BJ (cell line): ENCODE measurements around the gene TTC7B. TPM values are rescaled to one million over a fixed set of nuclear protein-coding genes. Genes with fewer than 3 reads are reported as not detected.

Experiments
- CTCF ChIA-PET: fragments of 350-600 bp; formaldehyde crosslinking; extraction: SDS; loops from one replicate; lab custom pipeline; 2021; ENCODE audit warnings: antibody characterized with exemption, inconsistent platforms; lab: Yijun Ruan, JAX
- POLR2A ChIA-PET: fragments of 300-600 bp; sonication (Branson Sonifier 250); formaldehyde crosslinking; extraction: SDS; loops from one replicate; lab custom pipeline; 2021; ENCODE audit warnings: antibody characterized with exemption; lab: Charles Lee
- DNase-seq: peaks from one replicate; pipeline ENCODE4 v3.0.0-alpha.2; 2011; ENCODE audit warnings: low read depth
- H3K27me3 ChIP-seq: 2 replicates; pipeline ENCODE4 v1.6.0; 2011; ENCODE audit warnings: low read length; ENCODE audit not compliant: control insufficient read depth, insufficient read depth
- H3K36me3 ChIP-seq: 2 replicates; pipeline ENCODE4 v1.5.1; 2011; ENCODE audit warnings: low read length; ENCODE audit not compliant: control insufficient read depth, insufficient read depth
- H3K4me3 ChIP-seq: 2 replicates; pipeline ENCODE4 v1.5.1; 2011; ENCODE audit warnings: low read depth, mild to moderate bottlenecking, control low read depth, low read length
- CTCF ChIP-seq: IDR thresholded peaks from 2 replicates; pipeline ENCODE4 v1.5.1; 2011; ENCODE audit warnings: low read depth, mild to moderate bottlenecking, control low read depth, inconsistent platforms, low read length, moderate library complexity; ENCODE audit not compliant: insufficient read depth
- polyA plus RNA-seq: library from polyadenylated mRNA; depleted of rRNA; stranded (reverse); fragments of >200 nt; gene quantifications from 2 replicates; pipeline ENCODE4 v1.2.3, GENCODE V29; 2011

The TTC7B gene
- polyA plus RNA-seq, 1 experiment, result 46.9 TPM

- DNase-seq, result no peak
- Histone ChIP-seq H3K4me3 (no peak overlapping the region), H3K27me3 (no peaks in the 10 kb centered on the region), H3K36me3 (no peaks in the 10 kb centered on the region; the same call in 1 of the 2 replicates)
- ChIA-PET CTCF (interaction anchor here (1.5 kb wide), 1 partner anchor 10 kb away, joined by 5 read pairs; no protein-coding TSS in a partner anchor), POLR2A (no interaction called here)
- no peak for TF ChIP-seq CTCF
Observed at GRCh38 chr14:90651976-90652560, 164.2 kb downstream of the TTC7B start.

DNA sequence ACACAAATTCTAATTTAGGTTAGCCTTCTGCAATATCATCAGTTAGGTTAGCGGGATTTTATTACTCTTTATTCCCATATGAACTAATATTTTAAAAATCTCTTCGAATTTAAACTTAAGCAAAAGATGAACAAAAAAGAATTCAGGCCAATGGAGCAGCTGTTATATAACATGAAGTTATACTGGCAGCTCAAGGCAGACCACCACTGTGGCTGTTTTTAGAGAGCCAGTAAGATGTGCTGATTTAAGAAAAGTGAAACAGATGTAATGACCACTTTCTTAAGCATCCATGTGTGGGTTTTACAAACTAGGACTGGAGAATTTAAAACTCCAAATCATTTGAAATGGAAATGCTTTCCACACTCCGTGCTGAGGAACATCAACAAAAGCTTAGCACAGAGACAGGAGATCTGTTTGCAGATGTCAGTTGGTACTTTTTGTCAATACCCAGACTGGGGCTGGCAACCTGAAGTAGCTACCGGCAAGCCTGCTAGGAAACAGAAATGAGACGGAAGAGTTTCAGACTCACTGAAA lies 164.9 kb downstream of the TTC7B start:
- TF ChIP-seq CTCF, result no peak
- POLR2A ChIA-PET, result no interaction called here
- DNase-seq, result no peak
- CTCF ChIA-PET, result interaction anchor here (1.5 kb wide), 1 partner anchor 9 kb away, joined by 5 read pairs; no protein-coding TSS in a partner anchor
- H3K27me3 ChIP-seq, result no peaks in the 10 kb centered on the region
- H3K36me3 ChIP-seq, result no peaks in the 10 kb centered on the region; the same call in 1 of the 2 replicates
- no peak overlapping the region for H3K4me3 ChIP-seq

- Histone ChIP-seq H3K36me3 (no peaks in the 10 kb centered on the region; the same call in 1 of the 2 replicates), H3K27me3 (no peaks in the 10 kb centered on the region), H3K4me3 (no peak overlapping the region)
- no peak for DNase-seq
- CTCF ChIA-PET, result no interaction called here
- POLR2A ChIA-PET, result no interaction called here
- TF ChIP-seq CTCF, result no peak
Observed at GRCh38 chr14:90649557-90650135, 166.6 kb downstream of the TTC7B start.

GRCh38 chr14:90649083-90649482 lies 167.1 kb downstream of the TTC7B start:
- ChIA-PET POLR2A (no interaction called here), CTCF (no interaction called here)
- no peak for TF ChIP-seq CTCF
- no peaks in the 10 kb centered on the region for H3K27me3 ChIP-seq
- H3K36me3 ChIP-seq, result no peaks in the 10 kb centered on the region
- no peak for DNase-seq
- H3K4me3 ChIP-seq, result no peak overlapping the region

DNA sequence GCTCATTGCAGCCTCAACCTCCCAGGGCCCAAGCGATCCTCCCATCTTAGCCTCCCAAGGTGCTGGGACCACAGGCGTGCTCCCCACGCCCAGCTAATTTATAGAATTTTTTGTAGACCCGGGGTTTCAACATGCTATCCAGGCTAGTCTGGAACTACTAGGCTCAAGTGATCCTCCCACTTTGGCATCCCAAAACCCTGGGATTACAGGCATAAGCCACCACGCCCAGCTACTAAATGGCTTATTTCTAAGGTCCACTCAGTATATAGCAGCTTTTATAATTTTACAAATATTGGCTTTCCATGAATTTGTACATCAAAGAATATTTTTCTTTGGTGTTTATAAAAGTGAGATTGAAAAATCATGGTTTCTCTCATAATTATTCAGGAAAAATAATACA lies 167.8 kb downstream of the TTC7B start:
- TF ChIP-seq CTCF, result no peak
- H3K27me3 ChIP-seq, result no peaks in the 10 kb centered on the region
- no peak for DNase-seq
- H3K4me3 ChIP-seq, result no peak overlapping the region
- POLR2A ChIA-PET, result no interaction called here
- H3K36me3 ChIP-seq, result no peaks in the 10 kb centered on the region
- CTCF ChIA-PET, result interaction anchor here (0.7 to 1.5 kb wide), 2 partner anchors 19 to 249 kb away, joined by 3 to 5 read pairs; no protein-coding TSS in a partner anchor
